ENCODE results near the gene CPNE6. TPM values are rescaled to one million over a fixed set of nuclear protein-coding genes. Genes with fewer than 3 reads are reported as not detected.

CPNE6 gene
- total RNA-seq, 1 donor from 2014 or later: not detected

GRCh38 chr14:24106672-24107271, 35.4 kb downstream of the CPNE6 start:
- DNase-seq: no peak

DNA sequence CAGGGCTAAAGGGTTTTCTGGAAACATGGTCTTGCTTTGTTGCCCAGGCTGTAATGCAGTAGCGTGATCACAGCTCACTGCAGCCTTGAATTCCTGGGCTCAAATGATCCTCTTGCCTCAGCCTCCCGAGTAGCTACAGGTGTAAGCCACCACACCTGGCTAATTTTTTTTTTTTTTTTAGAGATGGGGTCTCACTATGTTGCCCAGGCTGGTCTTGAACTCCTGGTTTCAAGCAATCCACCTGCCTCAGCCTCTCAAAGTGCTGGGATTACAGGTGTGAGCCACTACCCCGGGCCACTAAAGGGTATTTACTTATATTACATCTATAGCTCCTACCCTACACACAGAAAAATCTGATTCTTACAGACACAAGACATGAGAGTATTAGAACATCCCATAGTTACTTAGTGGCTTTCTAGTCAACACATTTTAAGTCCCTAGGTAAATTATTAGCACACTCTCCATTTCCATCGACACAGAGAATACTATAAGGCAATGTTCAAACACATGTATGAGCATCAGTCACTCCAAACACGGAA, 37.0 kb downstream of the CPNE6 start:
- no peak for DNase-seq

DNA sequence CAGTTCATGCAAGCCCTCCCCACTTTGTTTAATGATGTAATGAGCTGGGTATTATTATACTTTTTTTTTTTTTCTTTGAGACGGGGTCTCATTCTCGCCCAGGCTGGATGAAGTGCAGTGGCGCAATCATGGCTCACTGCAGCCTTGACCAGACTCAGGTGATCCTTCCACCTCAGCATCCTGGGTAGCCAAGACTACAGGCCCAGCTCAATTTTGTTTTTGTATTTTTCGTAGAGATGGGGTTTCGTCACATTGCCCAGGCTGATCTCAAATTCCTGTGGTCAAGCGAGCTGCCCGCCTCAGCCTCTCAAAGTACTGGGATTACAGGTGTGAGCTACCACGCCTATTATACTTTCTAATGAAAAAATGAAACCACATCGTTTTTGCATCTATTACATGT, 38.7 kb downstream of the CPNE6 start:
- DNase-seq: no peak

GRCh38 chr14:24110523-24110922, 39.2 kb downstream of the CPNE6 start:
- no peak for DNase-seq

DNA sequence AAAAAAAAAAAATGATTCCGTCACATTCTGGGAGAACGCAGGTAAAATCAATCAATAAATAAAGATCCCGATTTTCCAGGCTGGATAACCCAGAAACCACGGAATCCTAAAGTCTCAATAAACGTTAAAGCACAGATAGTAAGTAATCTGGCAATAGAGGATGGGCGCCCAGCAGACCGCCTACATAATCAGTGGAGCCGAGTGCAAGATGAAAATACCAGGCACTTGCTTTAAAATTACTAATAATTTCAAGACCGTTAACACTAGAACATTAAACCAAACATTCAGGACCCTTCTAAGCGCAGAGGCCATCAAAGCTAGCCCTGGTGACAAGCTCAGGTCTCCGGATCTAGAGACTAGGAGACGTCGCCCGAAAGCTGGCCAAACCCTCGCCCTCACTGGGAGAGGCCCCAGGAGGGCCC, 42.0 kb downstream of the CPNE6 start:
- no peak for DNase-seq

- peak; percentile 71 for DNase-seq
Observed at GRCh38 chr14:24113801-24114531, 42.6 kb downstream of the CPNE6 start.

GRCh38 chr14:24114532-24115421, 43.4 kb downstream of the CPNE6 start, which contains the start of the genes DCAF11 and NRL:
DCAF11 (plus strand) TSS chr14:24114777; CDS start chr14:24115595, 818 bp downstream.
NRL (minus strand) TSS chr14:24114949; CDS start chr14:24082848, 32,101 bp downstream.
- peak; percentile 100 for DNase-seq

- DNase-seq: no peak
Observed at GRCh38 chr14:24115422-24116127, 44.2 kb downstream of the CPNE6 start.

- no peak for DNase-seq
Observed at GRCh38 chr14:24116128-24116814, 44.9 kb downstream of the CPNE6 start.

- no peak for DNase-seq
Observed at GRCh38 chr14:24117179-24117578, 45.8 kb downstream of the CPNE6 start.

GRCh38 chr14:24119691-24120090, 48.3 kb downstream of the CPNE6 start:
- DNase-seq: no peak

DNA sequence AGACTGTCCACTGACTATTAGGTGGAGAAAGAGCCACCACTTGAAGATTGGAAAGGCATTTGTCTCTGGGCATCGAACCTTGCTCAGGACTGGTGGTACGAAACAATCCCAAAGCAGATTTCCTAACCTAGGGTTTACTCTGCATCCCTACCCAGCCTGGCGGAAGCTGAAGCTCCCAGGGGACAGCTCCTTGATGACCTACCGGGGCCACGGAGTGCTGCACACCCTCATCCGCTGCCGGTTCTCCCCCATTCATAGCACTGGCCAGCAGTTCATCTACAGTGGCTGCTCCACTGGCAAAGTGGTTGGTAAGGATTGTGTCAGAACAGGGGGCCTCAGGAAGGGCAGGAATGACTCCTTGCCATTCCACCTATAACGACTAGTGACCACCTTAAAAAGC, 49.8 kb downstream of the CPNE6 start:
- no peak for DNase-seq

- no peak for DNase-seq
Observed at GRCh38 chr14:24122416-24122815, 51.1 kb downstream of the CPNE6 start.

GRCh38 chr14:24122898-24123297, 51.5 kb downstream of the CPNE6 start:
- no peak for DNase-seq

- no peak for DNase-seq
Observed at GRCh38 chr14:24123424-24124417, 52.4 kb downstream of the CPNE6 start.

DNA sequence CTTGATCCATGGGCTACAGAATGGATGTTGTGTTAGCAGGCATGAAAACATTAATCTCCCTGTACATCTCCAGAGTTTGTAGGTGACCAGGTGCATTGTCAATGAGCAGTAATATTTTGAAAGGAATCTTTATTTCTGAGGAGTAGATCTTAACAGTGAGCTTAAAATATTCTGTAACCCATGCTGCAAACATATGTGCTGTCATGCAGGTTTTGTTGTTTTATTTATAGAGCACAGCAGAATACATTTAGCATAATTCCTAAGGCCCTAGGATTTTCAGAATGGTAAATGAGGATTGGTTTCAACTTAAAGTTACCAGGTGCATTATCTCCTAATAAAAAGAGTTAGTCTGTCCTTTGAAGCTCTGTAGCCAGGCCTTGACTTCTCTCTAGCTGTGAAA, 55.6 kb downstream of the CPNE6 start:
- DNase-seq: no peak

DNA sequence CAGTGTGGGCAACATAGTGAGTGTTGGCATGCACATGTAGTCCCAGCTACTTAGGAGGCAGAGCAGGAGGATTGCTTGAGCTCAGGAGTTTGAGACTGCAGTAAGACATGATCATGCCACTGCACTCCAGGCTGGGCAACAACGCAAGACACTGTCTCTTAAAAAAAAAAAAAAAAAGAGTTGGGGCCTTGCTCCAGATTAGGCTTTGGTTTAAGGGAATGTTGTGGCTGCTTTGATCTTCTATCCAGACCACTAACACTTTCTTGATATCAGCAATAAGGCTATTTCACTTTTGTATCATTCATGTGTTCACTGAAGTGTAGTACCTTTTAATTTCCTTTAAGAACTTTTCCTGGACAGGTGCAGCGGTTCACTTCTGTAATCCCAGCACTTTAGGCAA, 56.3 kb downstream of the CPNE6 start:
- no peak for DNase-seq

Data from dermis blood vessel endothelial cell (primary cell).